Left forelimb (tissue), 1 donor: ENCODE data around the gene RPLP2.

Source experiments
- DNase-seq: peaks from one replicate; pipeline ENCODE4 v3.0.0-alpha.2; 2018; ENCODE audit warnings: low spot score

Gene RPLP2

DNA sequence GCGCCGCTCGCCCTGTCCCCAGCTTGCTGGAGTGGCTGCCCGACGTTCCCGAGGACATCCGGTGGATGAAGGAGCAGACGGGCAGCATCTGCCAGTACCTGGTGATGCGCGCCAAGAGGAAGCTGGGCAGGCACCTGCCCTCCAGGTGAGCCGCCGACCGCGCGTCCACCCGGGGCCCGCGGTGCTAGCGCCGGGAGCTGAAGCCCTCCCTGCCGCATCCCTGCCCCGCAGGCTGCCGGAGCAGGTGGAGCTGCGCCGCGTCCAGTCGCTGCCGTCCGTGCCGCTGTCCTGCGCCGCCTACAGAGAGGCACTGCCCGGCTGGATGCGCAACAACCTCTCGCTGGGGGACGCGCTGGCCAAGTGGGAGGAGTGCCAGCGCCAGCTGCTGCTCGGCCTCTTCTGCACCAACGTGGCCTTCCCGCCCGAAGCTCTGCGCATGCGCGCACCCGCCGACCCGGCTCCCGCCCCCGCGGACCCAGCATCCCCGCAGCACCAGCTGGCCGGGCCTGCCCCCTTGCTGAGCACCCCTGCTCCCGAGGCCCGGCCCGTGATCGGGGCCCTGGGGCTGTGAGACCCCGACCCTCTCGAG lies 14.6 kb downstream of the RPLP2 start:
- no peak for DNase-seq

DNA sequence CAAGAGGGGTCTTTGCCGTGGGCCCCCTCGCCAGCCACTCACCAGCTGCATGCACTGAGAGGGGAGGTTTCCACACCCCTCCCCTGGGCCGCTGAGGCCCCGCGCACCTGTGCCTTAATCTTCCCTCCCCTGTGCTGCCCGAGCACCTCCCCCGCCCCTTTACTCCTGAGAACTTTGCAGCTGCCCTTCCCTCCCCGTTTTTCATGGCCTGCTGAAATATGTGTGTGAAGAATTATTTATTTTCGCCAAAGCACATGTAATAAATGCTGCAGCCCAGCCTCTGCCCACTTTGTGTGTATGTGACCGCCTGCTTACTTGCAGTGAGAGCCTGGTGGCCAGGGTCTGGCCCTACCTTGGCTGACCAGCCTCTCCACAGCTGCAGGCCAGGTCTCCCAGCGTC lies 15.2 kb downstream of the RPLP2 start:
- DNase-seq = no peak

DNA sequence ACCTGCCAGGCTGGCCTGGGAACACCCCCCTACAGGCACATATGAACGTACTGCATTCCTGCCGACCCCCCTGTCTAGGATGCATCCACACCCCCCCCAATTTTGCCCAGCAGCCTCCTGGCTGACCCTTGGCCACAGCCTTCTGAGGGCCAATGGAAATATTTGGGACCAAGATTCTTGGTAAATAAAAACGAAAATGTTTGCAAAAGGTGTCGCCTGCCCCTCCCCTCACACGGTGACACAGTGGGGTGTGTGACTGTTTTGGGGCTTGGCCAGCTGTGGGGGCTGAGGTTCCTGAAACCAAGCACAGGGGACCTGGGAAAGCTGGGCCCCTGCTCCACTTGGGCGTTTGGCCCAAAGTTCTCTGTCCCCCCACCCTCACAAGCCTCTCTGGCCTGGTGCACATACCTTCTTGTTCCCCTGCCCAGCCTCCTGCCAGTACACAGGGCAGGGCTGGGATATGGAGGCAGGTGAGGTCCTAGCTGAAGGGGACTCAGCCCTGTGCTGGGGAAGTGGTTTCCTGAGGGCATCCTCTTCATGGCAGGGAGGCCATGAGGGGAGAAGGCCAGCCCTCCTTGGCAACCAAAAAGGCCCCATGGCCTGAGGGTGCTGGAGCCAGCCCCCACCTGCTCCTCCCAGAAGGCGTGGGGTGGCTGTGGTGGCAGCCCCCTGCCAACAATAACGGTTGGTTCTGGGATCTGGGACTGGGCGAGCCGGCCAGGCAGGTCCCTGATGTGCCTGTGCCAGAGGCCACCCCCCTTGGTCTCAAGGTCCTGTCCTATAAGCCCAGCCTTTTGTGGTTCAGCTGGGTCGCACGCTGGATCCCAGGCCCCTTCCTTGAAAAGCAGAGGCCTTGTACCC lies 15.8 kb downstream of the RPLP2 start:
- no peak for DNase-seq

DNA sequence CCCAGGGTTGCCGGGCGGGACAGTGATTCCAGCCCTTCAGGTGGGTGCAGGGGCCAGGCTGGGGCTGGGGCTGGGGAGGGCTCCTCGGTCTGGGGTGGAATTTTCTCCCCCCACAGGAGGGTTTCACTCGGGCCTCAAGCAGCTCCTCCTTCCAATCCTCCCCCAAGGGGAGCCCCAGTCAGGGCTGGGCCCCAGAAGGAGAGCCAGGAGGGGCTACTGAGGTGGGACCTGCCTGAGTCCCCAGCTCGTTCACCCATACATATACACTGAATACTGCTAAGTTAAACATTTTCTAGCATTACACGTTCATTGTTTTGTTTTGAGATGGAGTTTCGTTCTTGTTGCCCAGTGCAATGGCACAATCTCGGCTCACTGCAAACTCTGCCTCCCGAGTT lies 16.5 kb downstream of the RPLP2 start:
- DNase-seq = no peak

DNA sequence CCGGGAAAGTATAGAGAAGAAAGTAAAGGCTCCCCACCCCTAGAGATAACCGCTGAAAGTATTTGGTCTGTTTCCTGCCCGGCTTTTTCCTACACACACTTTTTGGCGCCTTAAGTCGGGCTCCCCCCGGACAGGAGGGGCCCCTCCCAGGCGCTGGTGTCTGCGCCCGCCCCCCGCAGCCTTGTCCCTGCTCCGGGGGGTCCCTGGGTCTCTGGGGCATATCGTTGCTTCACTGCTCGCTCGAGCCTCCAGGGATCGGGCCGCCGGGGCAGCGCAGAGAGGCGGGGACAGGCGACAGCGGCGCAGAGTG lies 17.0 kb downstream of the RPLP2 start:
- no peak for DNase-seq

DNA sequence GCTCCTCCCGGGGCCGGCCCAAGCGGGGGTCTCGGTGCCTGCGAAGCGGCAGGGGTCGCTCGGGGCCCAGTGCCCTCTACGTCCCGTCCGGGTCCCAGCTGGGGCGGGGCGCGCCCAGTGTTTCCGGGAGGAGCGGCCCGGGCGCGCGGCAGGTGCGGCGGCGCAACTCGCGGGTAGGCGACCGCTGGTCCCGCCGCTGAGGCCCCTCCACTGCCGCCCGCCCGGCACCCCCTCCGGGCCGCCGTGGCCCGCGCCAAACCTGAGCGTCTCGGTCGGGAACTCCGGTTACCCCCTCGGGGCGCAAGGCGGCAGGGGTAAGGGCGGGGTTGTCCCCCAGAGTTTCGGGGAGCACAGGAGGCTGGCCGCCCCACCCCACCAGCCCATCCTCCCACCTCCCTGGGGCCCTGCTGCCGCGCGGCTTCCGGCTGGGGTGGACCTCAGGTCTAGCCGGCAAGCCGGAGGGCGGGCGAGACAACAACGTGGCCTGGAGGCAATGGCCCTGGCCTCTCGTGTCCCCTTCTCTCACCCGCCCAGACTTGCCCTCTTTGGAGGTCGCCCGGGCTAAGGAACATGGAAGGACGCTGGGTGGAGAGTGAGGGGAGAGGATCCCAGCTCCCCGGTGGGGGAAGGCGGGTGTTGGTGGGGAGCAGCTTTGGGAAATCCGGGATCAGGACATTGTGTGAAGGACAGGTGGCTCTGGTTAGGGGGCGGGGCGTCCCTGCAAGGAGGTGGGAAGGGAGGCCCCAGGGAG lies 17.6 kb downstream of the RPLP2 start:
- no peak for DNase-seq

DNA sequence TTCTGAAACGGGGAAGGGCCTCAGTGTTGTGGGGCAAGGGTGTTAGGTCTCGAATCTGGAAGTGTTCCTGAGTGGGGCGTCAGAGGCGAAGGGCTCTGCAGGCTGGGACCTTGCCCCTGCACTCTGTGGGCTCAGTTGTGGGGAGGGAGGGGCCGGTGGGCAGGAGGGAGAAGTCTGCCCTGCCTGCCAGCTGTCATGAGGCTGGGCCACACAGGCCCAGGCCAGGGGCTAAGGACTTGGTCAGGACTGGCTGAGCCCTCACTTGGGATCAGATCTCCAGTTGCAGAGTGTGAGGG lies 18.1 kb downstream of the RPLP2 start, which contains the start of gene CRACR2B:
CRACR2B (plus strand) TSS at position 23 of the 296 bp plus-strand sequence. CDS start 689 bp downstream, outside the sequence.
- DNase-seq = no peak

DNA sequence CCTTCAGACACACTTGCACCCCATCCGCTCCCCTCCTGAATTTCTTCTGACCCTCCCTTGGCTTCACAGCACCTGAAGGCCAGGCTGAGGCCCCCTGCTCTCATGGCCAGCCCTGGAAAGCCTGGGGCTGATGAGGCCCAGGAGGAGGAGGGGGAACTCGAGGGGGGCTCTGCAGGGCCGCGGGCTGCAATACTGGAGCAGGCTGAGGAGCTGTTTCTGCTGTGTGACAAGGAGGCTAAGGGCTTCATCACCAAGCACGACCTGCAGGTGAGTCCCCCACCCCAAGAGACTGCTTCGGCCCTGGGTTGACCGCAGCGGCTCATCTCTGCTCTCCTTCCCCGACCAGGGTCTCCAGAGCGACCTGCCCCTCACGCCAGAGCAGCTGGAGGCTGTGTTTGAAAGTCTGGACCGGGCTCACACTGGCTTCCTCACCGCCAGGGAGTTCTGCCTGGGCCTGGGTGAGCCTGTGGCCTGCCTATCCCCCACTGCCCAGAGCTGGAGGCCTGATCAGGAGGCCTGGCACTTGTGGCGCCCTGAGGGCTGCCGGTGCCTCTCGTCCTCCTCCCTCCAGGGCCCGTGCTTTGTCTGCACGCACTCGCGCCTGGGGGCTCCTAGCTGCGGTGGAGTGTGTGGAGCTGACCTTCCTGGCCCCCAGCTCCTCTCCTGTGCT lies 18.9 kb downstream of the RPLP2 start:
- DNase-seq = no peak

DNA sequence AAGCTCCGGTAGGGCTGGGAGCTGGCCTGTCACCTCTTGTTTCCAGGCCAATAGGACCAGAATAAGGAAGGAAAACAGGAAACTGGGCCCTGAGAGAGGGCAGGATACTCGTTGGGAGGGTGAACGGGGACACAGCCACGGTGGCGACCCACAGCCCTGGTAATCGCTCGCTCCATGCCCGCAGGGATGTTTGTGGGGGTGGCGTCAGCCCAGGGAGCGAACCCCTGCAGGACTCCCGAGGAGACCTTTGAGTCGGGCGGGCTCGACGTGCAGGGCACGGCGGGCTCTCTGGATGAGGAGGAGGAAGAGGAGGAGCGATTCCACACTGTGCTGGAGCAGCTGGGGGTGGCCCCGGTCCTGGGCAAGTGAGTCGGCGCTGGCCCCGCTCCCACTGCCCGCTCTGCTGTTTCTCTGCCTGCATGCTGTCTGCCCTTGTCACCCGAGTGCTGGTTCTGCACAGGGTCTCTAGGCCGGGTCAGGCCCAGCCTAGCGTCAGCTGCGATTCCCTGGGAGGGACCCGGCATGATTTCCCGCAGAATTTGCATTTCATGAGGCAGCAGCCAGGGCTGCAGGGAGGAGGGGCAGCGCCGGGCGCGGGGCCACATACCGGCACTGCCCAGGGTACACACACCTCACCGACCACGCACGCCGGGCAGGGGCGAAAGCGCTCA lies 19.5 kb downstream of the RPLP2 start:
- no peak for DNase-seq

DNA sequence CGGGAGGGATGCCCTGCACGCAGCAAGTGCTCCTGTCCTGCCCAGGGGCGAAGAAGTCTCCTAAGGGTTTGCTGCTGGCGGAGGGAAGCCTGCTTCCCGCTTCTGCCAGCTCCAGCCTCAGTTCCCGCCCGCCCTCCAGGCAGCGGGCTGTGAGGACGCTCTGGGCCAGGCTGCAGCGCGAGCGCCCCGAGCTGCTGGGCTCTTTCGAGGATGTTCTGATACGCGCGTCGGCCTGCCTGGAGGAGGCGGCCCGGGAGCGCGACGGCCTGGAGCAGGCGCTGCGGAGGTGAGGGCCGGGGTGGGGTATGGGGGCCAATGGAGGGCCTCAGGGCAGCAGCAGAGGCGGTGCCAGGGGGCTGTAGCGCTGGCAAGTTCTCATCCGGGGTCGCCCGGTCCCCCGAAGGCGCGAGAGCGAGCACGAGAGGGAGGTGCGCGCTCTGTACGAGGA lies 20.1 kb downstream of the RPLP2 start:
- DNase-seq = no peak

DNA sequence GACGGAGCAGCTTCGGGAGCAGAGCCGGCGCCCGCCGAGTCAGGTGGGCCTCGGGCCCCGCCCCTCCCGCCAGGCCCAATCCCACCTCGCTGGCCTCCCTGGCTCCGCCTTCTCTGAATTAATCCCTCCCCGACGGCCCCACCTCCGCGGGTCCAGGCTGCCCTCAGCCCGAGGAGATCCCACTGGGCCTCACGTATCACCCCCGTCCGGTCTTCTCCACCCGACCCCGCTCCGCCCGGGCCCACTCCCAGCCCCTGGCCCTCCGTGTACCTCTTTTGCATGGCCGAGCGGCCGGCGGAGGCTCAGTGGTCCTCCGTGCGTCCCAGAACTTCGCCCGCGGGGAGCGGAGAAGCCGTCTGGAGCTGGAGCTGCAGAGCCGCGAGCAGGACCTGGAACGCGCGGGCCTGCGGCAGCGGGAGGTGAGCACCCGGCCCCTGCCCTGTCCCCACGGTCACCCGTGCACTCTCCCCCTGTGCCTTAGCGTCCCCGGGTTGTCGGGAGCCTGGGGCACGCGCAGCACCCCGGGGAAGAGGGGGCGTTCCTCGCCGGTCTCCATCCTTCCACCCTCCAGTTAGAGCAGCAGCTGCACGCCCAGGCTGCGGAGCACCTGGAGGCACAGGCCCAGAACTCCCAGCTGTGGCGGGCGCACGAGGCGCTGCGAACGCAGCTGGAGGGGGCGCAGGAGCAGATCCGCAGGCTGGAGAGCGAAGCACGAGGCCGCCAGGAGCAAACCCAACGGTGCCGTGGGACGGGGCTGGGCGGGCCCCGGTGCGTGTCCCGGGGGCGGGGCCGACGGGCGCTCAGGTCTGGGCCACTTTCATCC lies 20.7 kb downstream of the RPLP2 start:
- no peak for DNase-seq

DNA sequence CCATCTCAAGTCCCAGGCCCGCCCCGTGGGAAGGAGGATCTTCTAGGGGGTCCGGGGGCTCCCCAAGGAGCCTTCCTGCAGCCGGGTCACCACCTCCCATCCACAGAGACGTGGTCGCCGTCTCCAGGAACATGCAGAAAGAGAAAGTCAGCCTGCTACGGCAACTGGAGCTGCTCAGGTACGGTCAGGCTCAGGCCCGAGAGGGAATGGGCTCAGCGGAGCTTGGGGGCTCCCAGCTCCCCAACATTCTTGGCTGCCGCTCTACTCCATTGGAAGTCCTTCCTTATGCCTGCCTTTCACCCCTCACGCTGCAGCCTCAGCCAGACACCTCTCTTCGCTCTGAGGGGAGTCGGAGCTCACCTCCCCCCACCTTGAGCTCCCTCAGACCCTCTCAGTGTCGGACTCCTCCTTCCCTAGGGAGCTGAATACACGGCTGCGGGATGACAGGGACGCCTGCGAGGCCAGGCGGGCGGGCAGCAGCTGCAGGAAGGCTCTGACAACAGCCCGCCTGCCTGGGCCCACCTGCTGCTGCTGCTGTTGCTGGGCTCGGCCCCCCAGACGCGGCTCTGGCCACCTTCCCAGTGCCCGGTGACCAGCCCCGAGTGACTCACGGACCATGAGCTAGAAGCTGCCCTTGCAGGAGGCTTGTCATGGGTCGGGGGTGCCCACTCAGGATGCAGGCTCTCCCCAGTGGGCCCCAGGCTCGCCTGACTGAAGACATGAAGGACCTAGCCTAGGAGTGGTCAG lies 21.5 kb downstream of the RPLP2 start:
- no peak for DNase-seq

DNA sequence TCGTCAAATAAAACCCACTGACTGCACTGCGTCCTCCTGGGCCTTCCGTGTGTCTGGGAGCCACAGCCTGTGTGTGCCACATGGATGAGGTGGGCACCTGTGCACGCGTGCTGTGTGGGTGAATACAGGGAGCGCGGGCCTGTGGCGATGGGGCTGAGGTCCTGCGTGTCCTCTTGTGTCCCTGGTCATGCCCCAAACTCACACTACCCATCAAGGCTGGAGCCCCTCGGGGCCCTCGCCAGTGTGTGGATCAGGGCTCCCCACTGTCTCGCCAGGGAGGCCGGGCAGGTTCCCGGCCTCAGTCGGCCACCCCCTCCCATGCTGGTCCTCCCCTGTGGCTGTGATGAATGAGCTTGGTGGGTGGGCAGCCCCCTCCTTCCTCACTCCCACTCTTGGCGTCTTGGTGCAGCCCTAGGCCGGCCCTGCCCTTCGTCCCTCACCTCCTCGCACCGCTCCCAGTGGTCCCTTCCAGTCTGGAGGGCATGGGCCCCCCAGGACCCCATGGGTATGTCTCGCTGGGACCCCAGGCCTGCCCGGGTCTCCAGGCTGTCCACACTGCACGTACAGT lies 22.3 kb downstream of the RPLP2 start:
- no peak for DNase-seq

DNA sequence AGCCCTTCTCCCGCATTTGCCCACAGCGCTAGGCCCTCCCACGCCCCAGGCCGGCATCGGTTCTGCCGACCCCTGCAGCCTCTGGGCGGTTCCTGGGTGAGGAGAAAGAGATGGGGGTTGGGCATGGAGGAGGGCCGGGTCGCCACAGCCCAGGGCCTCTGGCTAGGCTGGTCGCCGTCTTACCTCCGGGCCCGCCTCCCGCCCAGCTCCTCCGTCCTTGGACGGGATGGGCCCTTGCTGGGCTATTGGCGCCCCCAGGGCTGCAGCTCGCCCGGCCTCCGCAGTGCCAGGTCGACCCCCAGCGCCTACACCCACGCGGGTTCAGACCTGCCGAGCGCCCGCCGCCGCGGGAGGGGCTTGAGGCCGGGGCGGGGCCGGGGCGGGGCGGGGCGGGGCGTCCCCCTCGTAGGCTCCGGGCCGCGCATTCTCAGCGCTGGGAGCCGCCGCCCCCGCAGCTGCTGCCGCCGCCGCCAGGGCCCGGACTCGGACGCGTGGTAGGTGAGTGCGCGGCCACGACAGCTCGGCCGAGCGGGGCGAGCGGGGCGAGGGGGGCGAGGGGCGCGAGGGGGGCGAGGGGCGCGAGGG lies 22.9 kb downstream of the RPLP2 start, which contains the start of gene CD151:
CD151 (plus strand) TSS at position 424 of the 585 bp plus-strand sequence. CDS start 3,118 bp downstream, outside the sequence.
- DNase-seq = no peak

DNA sequence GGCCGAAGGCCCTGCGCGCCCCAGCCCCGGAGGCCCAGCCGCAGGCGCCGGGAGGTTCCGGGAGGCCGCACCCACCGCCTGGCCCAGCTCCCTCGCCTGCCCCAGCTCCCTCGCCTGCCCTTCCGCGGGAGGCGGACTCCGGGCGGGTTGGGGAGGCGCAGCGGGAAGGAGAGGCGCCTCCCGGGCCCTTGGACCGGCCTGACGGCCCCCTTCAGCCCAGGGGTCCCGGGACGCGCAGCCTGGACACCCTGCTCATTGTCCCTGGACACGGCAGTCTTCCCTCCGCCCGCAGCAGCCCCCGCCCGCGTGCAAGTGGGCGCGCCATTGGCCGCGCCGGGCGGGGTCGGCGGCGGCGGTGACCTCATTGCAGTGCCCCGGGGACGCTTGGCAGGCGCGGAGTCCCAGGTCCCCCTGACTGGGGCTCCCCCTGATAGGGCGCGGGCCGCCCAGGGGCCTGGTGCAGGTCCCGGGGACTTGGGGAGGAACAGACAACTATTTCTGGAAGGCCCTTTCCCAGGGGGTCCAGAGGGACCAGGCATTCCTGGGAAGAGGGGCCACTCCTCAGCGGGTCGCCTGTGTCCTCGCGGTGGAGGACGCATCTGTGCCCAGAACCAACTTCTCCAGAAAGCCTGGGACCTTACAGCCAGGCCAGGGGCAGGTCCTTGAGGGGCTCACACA lies 23.5 kb downstream of the RPLP2 start:
- DNase-seq = no peak

DNA sequence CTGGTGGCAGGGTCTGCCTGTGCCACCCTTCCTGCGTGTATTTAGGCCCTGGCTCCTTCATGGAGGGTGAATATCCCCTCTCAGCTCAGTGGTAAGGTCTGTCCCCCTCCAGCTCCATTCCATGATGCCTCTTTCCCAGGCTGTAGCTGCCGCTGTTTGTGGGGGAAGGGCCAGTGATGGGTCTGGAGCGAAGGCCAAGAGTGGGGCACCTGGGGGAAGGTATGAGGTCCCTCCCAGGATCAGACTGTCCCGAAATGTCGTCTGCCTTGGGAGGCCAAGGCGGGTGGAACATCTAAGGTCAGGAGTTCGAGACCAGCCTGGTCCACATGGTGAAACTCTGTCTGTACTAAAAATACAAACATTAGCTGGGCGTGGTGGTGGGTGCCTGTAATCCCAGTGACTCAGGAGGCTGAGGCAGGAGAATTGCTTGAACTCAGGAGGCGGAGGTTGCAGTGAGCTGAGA lies 24.1 kb downstream of the RPLP2 start:
- no peak for DNase-seq

DNA sequence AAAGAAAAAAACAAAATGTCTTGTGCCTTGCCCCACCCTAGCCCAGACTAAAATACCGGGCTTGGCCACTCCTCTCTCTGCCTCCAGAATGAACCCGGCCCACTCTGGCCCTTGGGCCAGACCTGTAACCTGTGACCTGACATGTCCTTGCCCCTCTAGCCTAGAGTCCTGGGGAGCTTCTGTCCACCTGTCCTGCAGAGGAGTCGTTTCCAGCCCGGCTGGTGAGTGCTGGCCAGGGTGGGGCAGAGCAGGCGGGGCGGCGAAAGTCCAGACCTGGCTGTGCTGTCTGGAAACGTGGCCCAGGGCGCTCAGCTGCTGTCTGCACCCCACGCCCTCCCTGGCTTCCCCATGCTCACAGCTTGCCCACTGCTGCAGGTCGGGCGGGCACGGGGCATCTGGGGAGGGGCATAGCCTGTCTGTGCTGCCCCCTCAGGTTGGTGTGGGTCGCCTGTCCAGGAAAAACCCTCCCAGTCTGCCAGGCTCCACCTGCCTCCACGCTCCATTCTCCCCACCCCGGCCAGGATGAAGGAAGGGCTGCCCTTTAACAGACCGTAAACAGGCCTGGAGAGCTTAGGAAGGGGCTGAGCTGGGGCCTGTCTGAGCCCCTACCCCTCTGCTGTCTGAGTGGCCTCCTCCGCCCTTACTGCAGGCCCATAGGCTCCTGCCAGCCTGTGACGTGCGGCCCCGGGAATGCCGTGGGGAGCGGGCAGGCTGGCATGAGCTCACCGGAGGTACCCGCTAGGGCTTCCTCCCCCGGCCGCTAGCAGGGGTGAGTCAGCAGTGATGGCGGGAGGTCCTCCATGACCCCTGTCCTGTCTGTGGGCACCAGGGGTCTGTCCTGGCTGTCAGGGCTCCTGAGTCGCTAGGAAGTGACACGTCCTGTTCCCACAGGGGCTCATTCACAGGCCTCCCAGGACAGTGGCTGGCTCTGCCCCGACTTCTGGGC lies 24.9 kb downstream of the RPLP2 start:
- no peak for DNase-seq

DNA sequence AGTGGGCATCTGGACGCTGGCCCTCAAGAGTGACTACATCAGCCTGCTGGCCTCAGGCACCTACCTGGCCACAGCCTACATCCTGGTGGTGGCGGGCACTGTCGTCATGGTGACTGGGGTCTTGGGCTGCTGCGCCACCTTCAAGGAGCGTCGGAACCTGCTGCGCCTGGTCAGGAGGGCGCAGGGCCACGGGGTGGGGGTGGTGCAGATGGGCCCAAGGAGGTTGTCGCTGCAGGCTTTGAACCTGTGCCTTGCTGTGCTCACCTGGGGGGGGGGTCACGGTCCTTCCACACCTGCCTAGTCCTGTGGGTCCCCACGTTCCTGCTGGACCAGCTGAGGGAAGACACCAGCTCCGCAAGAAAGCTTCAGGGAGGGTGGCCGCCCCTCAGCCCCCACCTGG lies 26.5 kb downstream of the RPLP2 start:
- no peak for DNase-seq
